Stomach smooth muscle (tissue), 2 donors: Measurements from ENCODE around the gene NGF.

Experiments
- H3K27ac ChIP-seq: one replicate; pipeline ENCODE4 v1.7.0; 2013; ENCODE audit warnings: mild to moderate bottlenecking, low read length, inconsistent platforms
- H3K27me3 ChIP-seq, 2 donors: one replicate each; pipeline ENCODE4 v1.7.0; 2013; ENCODE audit warnings: low read length in 2 of 2; ENCODE audit not compliant: insufficient read depth in 2 of 2, control insufficient read depth in 1 of 2
- H3K36me3 ChIP-seq, 2 donors: one replicate each; pipeline ENCODE4 v1.7.0; 2013; ENCODE audit warnings: low read length in 2 of 2; ENCODE audit not compliant: control insufficient read depth in 2 of 2, insufficient read depth in 2 of 2
- H3K4me1 ChIP-seq: one replicate; pipeline ENCODE4 v1.7.0; 2013; ENCODE audit warnings: low read length; ENCODE audit not compliant: control insufficient read depth, insufficient read depth
- H3K4me3 ChIP-seq, 2 donors: one replicate each; pipeline ENCODE4 v1.7.0; 2013; ENCODE audit warnings: low read length in 2 of 2
- H3K9ac ChIP-seq, 2 donors: one replicate each; pipeline ENCODE4 v1.7.0; 2013; ENCODE audit warnings: low read length in 2 of 2, mild to moderate bottlenecking in 1 of 2
- H3K9me3 ChIP-seq, 2 donors: one replicate each; pipeline ENCODE4 v1.7.0; 2013; ENCODE audit warnings: low read length in 2 of 2; ENCODE audit not compliant: control insufficient read depth in 2 of 2
- donor health status: healthy.
- donor health status: Pancreatic carcinoma.

Gene NGF

DNA sequence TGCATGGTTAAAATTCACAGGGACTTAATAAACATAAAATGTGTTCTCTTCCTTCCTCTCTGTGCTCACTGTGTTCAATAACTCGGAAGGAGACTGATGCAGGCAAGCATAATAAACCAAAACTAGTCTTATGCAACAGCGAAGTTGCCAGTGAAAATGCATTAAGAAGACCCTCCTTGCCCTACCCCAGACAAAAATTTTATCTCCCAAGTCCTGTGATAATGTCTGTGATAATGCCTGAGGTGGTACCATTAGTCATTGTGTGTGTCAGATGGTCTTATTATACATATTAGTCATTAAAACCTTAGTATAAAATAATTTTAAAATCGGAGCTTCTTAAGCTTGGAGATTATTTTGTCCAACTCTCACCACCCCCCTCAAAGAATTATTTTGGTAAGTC, 97.8 kb downstream of the NGF start:
- Histone ChIP-seq H3K36me3 (no peaks in the 10 kb centered on the region), H3K9ac (no peak overlapping the region), H3K27ac (no peak overlapping the region), H3K4me1 (no peaks in the 10 kb centered on the region), H3K4me3 (no peak overlapping the region), H3K27me3 (no peaks in the 10 kb centered on the region), H3K9me3 (no peaks in the 10 kb centered on the region)

DNA sequence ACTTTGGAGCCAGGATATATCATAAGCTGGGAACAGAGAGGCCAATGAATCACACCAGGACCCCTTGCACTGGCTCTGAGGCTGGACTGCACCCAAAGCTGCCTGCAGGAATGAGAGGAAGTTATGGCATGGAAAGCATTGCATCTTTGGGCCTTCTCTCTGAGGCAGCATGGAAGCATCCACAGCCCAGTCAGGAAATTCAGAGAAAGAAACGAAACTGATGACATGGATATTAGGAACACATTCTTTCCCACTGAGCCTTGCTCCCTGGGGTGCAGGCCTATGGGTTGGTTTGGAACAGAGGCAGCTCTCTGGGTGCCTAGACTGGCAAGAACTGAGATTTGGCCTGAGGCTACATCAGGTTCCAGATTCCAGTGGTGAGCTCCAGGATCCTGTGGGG, 98.6 kb downstream of the NGF start:
- Histone ChIP-seq H3K9ac (no peak overlapping the region), H3K4me1 (no peaks in the 10 kb centered on the region), H3K4me3 (no peak overlapping the region), H3K27ac (no peak overlapping the region), H3K27me3 (no peaks in the 10 kb centered on the region), H3K36me3 (no peaks in the 10 kb centered on the region), H3K9me3 (no peaks in the 10 kb centered on the region)

GRCh38 chr1:115239148-115239422, 99.0 kb downstream of the NGF start:
- Histone ChIP-seq H3K4me3 (no peak overlapping the region), H3K9me3 (no peaks in the 10 kb centered on the region), H3K27me3 (no peaks in the 10 kb centered on the region), H3K27ac (no peak overlapping the region), H3K4me1 (no peaks in the 10 kb centered on the region), H3K36me3 (no peaks in the 10 kb centered on the region), H3K9ac (no peak overlapping the region)

DNA sequence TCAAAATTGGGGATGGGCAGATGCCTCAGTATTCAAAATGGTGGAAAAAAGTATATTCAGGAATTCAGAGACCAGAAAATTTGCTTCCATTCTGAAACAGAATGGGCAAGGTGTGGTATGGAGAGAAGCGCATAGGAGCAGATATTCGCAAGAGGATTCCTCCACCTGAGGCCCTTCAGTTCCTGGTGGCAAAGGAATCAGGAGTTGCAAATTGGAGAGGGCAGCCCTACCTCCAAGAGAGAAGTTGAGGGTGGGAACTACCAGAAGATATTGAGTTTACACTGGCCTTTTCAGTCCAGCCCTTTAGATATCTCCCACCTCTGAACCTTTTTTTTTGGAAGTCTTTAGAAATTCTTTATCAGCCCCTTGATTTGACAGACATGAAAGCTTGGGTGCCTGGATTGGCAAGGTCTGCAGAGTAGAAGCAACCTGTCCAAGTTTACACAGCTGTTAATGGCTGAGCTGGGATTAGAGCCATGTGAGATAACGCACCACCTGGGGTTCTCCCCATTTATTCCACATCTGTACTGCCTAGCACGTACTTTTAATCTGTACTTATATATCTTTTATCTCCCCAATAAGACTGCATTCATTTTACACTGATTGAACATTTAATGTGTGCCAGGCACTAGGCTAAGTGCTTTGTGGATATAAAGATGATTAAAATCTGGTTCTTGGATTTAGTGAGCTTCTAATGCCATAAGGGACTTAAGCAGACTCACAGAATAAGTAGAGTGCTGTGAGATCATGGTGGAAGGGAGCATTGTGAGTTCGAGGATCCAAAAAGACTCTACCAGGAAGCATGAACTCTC, 99.5 kb downstream of the NGF start:
- Histone ChIP-seq H3K27me3 (no peaks in the 10 kb centered on the region), H3K4me3 (no peak overlapping the region), H3K9ac (no peak overlapping the region), H3K4me1 (no peaks in the 10 kb centered on the region), H3K36me3 (no peaks in the 10 kb centered on the region), H3K9me3 (no peaks in the 10 kb centered on the region), H3K27ac (no peak overlapping the region)

- Histone ChIP-seq H3K27me3 (no peaks in the 10 kb centered on the region), H3K27ac (no peak overlapping the region), H3K9me3 (no peaks in the 10 kb centered on the region), H3K4me1 (no peaks in the 10 kb centered on the region), H3K4me3 (no peak overlapping the region), H3K9ac (no peak overlapping the region), H3K36me3 (no peaks in the 10 kb centered on the region)
These were observed 100.5 kb downstream of the NGF start for GRCh38 chr1:115237507-115237906.

DNA sequence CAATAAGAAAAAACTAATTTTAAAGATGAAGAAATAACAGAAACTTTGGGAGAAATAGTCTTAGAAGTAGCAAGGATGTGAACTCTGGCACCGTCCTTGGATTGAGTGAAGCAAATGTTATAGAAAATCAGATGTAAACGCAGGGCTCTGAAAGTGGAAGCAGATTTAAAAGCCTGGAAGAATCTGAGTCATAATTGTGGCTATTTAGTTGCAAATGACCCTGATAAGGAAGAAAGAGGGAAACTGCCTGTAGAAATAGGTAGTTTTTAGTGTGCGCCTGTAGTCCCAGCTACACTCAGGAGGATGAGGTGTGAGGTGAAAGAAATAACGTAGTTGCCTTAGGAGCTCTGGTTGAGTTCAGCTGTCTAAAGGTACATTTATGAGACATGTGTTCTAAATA, 101.0 kb downstream of the NGF start:
- no peaks in the 10 kb centered on the region for H3K36me3 ChIP-seq
- H3K9ac ChIP-seq: no peak overlapping the region
- no peak overlapping the region for H3K4me3 ChIP-seq
- H3K27ac ChIP-seq: no peak overlapping the region
- H3K9me3 ChIP-seq: no peaks in the 10 kb centered on the region
- H3K27me3 ChIP-seq: no peaks in the 10 kb centered on the region
- H3K4me1 ChIP-seq: no peaks in the 10 kb centered on the region
